Parathyroid adenoma (tissue), 2 donors: ENCODE data around the gene ERCC2.

Experiments
- H2AFZ ChIP-seq: fragments of 300-600 bp; sonication (generic); one replicate; pipeline ENCODE4 v1.7.0; 2017; ENCODE audit warnings: antibody characterized with exemption, mild to moderate bottlenecking
- H3K27ac ChIP-seq: fragments of 300-600 bp; sonication (generic); one replicate; pipeline ENCODE4 v1.7.0; 2017
- H3K27me3 ChIP-seq: fragments of 300-600 bp; sonication (generic); one replicate; pipeline ENCODE4 v1.7.0; 2017; ENCODE audit warnings: low read length; ENCODE audit not compliant: control insufficient read depth, insufficient read depth
- H3K36me3 ChIP-seq: fragments of 300-600 bp; sonication (generic); one replicate; pipeline ENCODE4 v1.7.0; 2017; ENCODE audit warnings: low read length; ENCODE audit not compliant: control insufficient read depth, insufficient read depth
- H3K4me1 ChIP-seq: fragments of 300-600 bp; sonication (generic); one replicate; pipeline ENCODE4 v1.7.0; 2017; ENCODE audit warnings: control low read depth
- H3K4me2 ChIP-seq: fragments of 300-600 bp; sonication (generic); one replicate; pipeline ENCODE4 v1.7.0; 2017; ENCODE audit warnings: low read length
- H3K4me3 ChIP-seq: fragments of 300-600 bp; sonication (generic); one replicate; pipeline ENCODE4 v1.7.0; 2017; ENCODE audit warnings: low read depth, low read length
- H3K79me2 ChIP-seq: fragments of 300-600 bp; sonication (generic); one replicate; pipeline ENCODE4 v1.7.0; 2017; ENCODE audit warnings: control low read depth
- H3K9ac ChIP-seq: fragments of 300-600 bp; sonication (generic); one replicate; pipeline ENCODE4 v1.7.0; 2017; ENCODE audit warnings: mild to moderate bottlenecking
- H3K9me3 ChIP-seq: fragments of 300-600 bp; sonication (generic); one replicate; pipeline ENCODE4 v1.7.0; 2017; ENCODE audit warnings: low read length; ENCODE audit not compliant: control insufficient read depth
- TF ChIP-seq, protein P1 (sequence below): fragments of 300-600 bp; sonication (generic); IDR thresholded peaks from one replicate; pipeline ENCODE4 v1.7.0; 2017; ENCODE audit warnings: antibody characterized with exemption, mild to moderate bottlenecking
- donor health status: primary hyperparathyroidism.

Gene ERCC2

DNA sequence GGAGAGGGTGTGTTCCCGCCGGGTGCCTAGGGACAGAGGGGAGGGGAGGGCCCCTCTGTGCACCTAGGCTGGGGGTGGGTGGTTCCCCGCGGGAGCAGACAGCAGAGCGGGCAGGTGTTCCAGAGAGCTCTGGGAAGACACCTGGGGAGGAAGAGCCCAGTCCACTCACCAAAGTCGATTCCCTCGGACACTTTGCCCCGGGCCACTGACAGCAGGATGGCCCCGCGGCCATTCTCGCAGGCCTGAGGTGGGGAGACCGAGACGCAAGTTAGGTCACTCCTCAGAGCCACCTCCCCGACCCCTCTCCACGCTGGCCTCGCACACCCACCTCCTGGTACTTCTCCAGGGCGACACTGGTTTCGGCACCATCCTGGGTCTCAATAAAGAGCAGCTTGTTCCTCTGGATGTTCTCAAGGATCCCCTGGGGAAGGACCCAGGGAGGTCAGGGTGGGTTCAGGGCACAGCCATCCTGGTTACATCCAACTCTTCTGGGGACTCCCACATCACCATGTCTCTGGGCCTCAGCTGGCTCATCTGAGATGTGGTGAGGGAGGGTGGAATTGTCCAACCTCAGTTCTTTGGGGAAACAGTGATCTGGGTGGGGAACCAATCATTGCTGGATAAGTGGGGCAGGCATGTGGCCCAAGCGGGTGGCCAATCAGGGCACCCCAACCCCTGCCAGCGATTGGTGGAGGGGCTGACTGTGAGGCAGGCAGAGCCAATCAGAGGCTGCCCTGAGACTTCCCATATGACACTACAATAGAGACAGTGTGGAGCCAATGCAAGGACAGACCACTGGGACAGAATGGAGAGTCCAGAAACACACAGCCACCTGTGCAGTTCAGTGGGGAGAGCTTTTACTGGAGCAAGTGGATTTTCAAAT, 17.2 kb downstream of the ERCC2 start:
- no peak overlapping the region for H3K27ac ChIP-seq
- no peak overlapping the region for H3K9ac ChIP-seq
- H3K4me2 ChIP-seq: no peak overlapping the region
- no peaks in the 10 kb centered on the region for H3K27me3 ChIP-seq
- H3K4me1 ChIP-seq: no peaks in the 10 kb centered on the region
- no peaks in the 10 kb centered on the region for H3K9me3 ChIP-seq
- H2AFZ ChIP-seq: no peak overlapping the region
- H3K79me2 ChIP-seq: no peaks in the 10 kb centered on the region
- no peak overlapping the region for H3K4me3 ChIP-seq
- no peaks in the 10 kb centered on the region for H3K36me3 ChIP-seq
- TF ChIP-seq, protein P1, sequence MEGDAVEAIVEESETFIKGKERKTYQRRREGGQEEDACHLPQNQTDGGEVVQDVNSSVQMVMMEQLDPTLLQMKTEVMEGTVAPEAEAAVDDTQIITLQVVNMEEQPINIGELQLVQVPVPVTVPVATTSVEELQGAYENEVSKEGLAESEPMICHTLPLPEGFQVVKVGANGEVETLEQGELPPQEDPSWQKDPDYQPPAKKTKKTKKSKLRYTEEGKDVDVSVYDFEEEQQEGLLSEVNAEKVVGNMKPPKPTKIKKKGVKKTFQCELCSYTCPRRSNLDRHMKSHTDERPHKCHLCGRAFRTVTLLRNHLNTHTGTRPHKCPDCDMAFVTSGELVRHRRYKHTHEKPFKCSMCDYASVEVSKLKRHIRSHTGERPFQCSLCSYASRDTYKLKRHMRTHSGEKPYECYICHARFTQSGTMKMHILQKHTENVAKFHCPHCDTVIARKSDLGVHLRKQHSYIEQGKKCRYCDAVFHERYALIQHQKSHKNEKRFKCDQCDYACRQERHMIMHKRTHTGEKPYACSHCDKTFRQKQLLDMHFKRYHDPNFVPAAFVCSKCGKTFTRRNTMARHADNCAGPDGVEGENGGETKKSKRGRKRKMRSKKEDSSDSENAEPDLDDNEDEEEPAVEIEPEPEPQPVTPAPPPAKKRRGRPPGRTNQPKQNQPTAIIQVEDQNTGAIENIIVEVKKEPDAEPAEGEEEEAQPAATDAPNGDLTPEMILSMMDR: no peak

DNA sequence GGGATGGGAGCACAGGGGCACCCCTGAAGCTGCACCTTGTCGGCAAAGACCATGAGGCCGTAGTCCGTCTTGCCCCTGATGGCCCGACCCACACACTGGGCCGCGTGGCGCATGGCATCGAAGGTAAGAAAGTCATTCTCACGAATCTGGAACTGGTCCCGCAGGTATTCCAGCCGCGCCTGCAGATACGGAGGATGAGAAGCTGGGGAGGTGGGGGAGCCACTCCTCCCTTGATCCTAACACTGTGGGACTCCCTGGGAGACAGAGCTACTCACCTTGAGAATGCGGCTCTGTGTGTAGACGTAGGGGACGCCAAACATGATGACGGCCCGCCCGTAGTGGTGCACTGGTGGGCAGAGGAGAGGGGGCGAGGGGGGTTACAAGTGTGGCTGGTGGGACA, 17.9 kb downstream of the ERCC2 start:
- no peak overlapping the region for H3K9ac ChIP-seq
- no peak overlapping the region for H3K4me2 ChIP-seq
- no peak overlapping the region for H3K4me3 ChIP-seq
- no peaks in the 10 kb centered on the region for H3K79me2 ChIP-seq
- H3K9me3 ChIP-seq: no peaks in the 10 kb centered on the region
- no peak overlapping the region for H2AFZ ChIP-seq
- H3K27me3 ChIP-seq: no peaks in the 10 kb centered on the region
- H3K4me1 ChIP-seq: no peaks in the 10 kb centered on the region
- TF ChIP-seq, protein P1: no peak
- no peaks in the 10 kb centered on the region for H3K36me3 ChIP-seq
- H3K27ac ChIP-seq: no peak overlapping the region

DNA sequence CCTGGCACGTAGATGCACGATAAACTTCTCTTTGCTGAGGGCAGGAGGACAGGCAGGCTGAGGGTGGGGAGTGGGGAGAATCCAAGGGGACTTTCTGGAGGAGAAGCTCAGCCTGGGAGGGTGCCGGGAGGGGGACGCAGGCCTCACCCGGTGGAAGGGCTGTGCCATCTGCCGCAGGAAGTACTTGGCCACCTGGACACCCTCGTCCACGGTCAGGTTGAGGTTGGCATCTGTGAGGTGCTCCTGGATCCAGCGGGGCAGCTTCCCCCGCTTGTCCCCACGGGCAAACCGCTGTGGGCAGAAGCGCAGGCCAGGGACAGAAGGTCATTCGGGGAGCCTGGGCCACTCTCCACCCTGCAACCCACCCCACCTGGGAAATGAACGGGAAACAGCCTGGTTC, 18.3 kb downstream of the ERCC2 start:
- H2AFZ ChIP-seq: no peak overlapping the region
- no peak overlapping the region for H3K4me3 ChIP-seq
- no peaks in the 10 kb centered on the region for H3K36me3 ChIP-seq
- TF ChIP-seq, protein P1: no peak
- H3K9ac ChIP-seq: no peak overlapping the region
- no peak overlapping the region for H3K27ac ChIP-seq
- H3K4me1 ChIP-seq: no peaks in the 10 kb centered on the region
- H3K4me2 ChIP-seq: no peak overlapping the region
- H3K9me3 ChIP-seq: no peaks in the 10 kb centered on the region
- no peaks in the 10 kb centered on the region for H3K27me3 ChIP-seq
- no peaks in the 10 kb centered on the region for H3K79me2 ChIP-seq

DNA sequence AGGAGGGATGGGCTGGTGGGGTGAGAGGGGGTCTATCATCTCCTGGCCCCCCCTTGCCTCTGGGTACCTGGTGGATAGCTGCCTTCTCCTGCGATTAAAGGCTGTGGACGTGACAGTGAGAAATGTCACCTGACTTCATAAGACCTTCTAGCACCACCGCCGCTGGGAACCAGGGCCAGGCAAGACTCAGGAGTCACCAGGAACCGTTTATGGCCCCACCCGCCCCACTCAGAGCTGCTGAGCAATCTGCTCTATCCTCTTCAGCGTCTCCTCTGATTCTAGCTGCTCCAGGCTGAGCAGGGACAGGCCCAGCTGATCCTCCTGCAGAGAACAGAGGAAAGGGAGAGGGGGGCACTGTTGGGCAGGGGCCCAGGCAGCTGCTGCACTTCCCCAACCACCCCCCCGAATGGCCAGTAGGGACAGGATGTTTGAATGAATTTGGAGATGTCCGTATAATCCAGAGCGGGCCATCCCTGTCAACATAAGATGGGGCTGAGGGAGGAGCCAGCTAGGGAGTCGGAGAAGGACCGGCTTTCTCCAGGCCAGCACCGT, 18.9 kb downstream of the ERCC2 start:
- no peak overlapping the region for H3K4me2 ChIP-seq
- no peak overlapping the region for H2AFZ ChIP-seq
- no peak overlapping the region for H3K4me3 ChIP-seq
- no peaks in the 10 kb centered on the region for H3K27me3 ChIP-seq
- no peaks in the 10 kb centered on the region for H3K9me3 ChIP-seq
- H3K27ac ChIP-seq: no peak overlapping the region
- TF ChIP-seq, protein P1: no peak
- H3K4me1 ChIP-seq: no peaks in the 10 kb centered on the region
- no peaks in the 10 kb centered on the region for H3K36me3 ChIP-seq
- no peaks in the 10 kb centered on the region for H3K79me2 ChIP-seq
- H3K9ac ChIP-seq: no peak overlapping the region
